Suppressor macrophage treated with lipopolysaccharide for 4 hours (primary cell): ENCODE results near the gene THTPA.
"Not testable (repeated sequence)": the region's sequence is repeated elsewhere in the genome, so short reads cannot be mapped to it uniquely, and the experiment has no call there.

Experiments
- DNase-seq: peaks from one replicate; pipeline ENCODE4 v3.0.0-alpha.2; 2020

The THTPA gene

GRCh38 chr14:23588884-23589598, 33.0 kb downstream of the THTPA start:
- DNase-seq: peak; percentile 89

DNA sequence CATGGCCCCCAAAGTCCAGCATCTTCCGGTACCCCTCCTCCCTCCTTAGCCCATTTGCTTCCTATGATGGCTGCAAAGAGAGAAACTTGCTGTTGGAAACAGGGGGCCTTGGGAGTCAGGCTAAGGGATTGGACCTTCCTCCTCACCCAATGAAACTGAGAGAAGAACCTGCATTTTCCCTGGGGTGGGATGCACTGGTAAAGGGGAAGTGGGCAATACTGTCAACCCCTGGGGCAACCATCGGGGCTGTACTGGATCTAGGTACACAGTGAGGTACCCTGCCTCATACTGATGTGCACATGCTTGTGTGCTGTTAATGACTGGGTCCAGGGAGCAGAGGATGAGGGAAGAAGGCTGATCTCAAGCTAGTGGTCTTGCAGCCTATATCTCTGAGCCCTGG, 33.5 kb downstream of the THTPA start:
- no peak for DNase-seq

DNA sequence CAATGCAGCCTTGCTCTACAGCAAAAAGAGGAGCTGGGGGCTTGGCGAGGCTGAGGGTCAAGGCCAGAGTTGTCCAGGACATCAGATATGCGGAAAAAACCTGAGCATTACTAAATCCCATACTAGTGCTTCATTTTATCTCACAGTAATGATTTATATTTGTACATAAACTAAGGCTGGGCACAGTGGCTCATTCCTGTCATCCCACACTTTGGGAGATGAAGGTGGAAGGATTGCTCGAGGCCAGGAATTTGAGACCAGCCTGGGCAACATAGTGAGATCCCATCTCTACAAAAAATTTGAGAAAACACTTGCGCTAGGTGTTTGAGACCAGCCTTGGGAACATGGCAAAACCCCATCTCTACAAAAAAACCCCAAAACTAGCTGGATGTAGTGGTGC, 34.1 kb downstream of the THTPA start:
- no peak for DNase-seq

- DNase-seq: not testable (repeated sequence)
Measured at GRCh38 chr14:23594191-23594590, 38.1 kb downstream of the THTPA start.

GRCh38 chr14:23600322-23600707, 44.2 kb downstream of the THTPA start:
- no peak for DNase-seq

DNA sequence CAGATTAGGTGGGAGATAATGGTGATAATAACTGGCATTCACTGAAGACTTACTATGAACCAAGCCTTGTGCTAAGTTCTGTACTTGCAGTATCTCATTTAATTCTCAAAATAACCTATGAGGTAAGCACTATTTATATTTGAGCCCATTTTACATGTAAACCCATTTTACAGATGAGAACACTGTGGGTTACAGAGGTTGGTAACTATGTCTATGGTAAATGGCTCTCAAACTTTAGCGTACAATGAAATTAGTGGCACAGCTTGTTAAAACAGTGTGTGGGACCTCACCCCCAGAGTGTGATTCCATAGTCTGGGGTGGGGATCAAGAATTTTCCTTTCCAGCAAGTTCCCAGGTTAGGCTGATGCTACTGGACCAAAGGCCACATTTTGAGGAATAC, 44.7 kb downstream of the THTPA start:
- no peak for DNase-seq

- DNase-seq: no peak
Measured at GRCh38 chr14:23601424-23601823, 45.4 kb downstream of the THTPA start.

DNA sequence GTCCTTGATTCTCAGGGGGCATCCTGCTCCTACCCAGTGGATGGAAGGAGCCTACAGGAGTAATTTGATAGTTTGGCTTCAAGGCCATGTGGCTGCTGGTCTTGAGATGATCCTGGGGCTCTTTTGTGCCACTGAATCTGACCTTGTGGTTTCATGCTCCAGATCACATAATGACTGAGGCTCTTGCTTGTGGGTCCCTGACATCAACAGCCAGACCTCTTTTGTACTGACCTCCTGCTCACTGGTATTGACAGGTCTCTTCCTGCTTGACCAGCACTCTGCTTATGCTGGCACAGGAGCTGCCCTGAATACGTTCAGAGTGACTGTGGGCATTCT, 45.7 kb downstream of the THTPA start:
- no peak for DNase-seq

DNA sequence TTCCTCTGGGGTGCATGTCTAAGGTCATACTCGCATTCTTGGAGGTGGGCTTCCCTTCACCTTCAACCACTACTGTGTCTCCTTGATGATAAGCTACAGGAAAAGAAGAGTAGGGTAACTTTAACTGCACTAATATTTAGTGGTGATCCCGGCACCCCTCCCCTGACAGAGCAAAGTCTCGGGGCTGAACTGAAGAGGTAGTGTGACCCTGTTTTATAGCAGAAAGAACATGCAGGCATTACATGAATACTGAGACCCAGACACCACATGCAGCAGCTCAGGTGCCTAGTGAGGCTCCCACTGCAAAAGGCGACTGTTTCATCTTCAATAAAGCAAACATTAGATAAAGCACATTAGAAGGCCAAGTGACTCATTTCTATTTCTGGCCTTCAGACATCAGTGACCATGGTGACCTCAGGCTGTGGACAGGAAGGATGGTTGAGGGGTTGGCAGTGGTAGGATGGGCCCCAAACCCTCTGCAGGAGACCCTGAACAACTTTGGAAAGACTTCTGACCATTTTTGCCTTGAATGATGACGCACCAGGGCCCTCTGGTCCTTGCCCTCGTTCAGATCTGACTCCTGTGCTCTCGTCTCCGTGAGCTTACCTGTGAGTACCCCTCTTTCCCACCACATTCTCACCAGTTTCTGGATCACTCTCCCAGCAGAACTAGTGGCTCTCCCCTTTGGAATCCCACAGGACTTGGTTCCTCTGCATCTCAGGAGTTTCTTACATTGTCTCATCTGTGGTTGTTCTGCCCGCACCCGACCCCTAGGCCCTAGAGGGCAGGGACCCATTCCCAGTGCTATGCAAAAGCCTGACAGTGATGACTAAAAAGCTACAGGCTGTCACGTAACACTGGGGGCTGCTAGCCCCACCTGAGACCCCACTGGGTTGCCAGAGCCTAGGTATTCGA, 46.4 kb downstream of the THTPA start:
- no peak for DNase-seq

DNA sequence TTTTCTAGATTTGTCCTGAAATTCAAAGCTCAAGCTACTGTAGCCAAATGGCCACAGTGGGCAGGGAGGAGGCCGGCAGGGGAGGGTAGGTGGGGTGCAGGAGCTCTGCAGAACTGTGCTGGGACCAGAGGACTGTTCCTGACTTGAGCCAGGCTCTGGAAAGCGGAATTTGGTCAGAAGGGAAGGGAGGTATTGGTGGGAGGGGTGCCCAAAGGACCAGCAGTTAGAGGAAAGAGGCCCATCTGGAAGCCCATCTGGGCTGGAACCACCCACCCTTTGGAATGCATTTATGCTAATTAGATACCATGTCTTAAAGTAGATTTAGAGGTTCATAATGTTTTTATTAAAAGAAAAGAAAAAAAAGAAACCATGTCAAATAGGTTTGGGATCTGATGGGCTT, 47.0 kb downstream of the THTPA start:
- DNase-seq: no peak

DNA sequence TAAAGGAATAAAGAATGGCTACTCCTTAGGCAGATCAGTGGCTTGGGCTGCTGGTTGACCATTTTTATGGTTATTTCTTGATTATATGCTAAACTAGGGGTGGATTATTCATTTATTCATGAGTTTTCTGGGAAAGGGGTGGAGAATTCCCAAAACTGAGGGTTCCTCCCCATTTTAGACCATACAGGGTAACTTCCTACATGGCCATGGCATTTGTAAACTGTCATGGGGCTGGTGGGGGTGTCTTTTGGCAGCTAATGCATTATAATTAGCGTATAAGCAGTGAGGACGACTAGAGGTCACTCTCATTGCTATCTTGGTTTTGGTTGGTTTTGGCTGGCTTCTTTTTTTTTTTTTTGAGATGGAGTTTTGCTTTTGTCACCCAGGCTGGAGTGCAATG, 48.1 kb downstream of the THTPA start:
- DNase-seq: no peak

GRCh38 chr14:23604675-23605170, 48.7 kb downstream of the THTPA start:
- no peak for DNase-seq

GRCh38 chr14:23605931-23606585, 50.0 kb downstream of the THTPA start:
- peak; percentile 20 for DNase-seq

DNA sequence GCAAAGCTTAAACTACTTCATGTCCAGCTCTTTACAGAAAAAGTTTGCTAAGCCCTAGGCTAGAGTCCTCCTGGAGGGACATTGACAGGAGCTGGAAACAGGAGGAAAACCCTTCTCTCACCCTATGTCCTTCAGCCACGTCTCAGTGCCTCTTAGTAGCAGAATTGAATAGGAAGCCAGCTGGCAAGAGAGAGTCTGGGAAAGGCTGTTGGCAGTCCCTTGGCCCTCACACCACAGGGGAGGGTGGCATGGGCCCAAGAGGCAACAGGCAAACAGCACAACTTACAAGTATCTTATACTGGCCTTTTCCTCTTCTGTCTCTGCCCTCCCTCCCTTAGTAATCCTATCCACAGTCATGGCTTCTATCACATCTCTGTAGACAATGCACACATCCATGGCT, 52.4 kb downstream of the THTPA start:
- DNase-seq: no peak

DNA sequence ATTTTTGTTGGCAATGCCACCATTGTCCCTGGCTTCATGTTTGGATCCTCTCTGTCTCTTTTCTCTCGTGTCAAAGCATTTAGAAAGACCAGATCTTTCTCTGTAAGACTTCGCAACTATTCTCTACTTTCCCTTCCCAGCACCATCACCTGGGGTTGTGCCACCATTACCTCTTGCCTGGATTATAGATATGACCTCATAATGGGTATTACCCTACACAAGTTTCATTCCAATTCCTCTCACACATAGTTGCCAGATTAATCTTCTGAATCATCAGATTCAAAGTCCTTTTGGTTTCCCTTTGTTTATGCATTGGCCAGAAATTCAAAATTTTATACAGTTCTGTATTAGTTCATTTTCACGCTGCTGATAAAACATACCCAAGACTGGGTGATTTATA, 52.9 kb downstream of the THTPA start:
- DNase-seq: no peak

- DNase-seq: not testable (repeated sequence)
Measured at GRCh38 chr14:23609411-23610089, 53.5 kb downstream of the THTPA start.
